HG03135 (cell line): ENCODE measurements around the gene CADPS.
"Not testable (repeated sequence)": the region's sequence is repeated elsewhere in the genome, so short reads cannot be mapped to it uniquely, and the experiment has no call there.

Experiments
- ATAC-seq: cut with Tn5 transposase; IDR thresholded peaks from one replicate; pipeline ENCODE4 v1.9.1; 2021; ENCODE audit warnings: mild to moderate bottlenecking, moderate library complexity; ENCODE audit not compliant: unreplicated experiment

Gene CADPS

GRCh38 chr3:62604751-62605351, 270.4 kb downstream of the CADPS start:
- ATAC-seq, result no peak

- ATAC-seq, result no peak
Observed at GRCh38 chr3:62604298-62604697, 270.9 kb downstream of the CADPS start.

- ATAC-seq, result no peak
Observed at GRCh38 chr3:62602987-62603386, 272.2 kb downstream of the CADPS start.

- no peak for ATAC-seq
Observed at GRCh38 chr3:62602129-62602770, 273.0 kb downstream of the CADPS start.

GRCh38 chr3:62601238-62602070, 273.8 kb downstream of the CADPS start:
- no peak for ATAC-seq

- no peak for ATAC-seq
Observed at GRCh38 chr3:62600033-62600432, 275.2 kb downstream of the CADPS start.

GRCh38 chr3:62597491-62597890, 277.7 kb downstream of the CADPS start:
- no peak for ATAC-seq

GRCh38 chr3:62592408-62592807, 282.8 kb downstream of the CADPS start:
- ATAC-seq, result no peak

- no peak for ATAC-seq
Observed at GRCh38 chr3:62589078-62589477, 286.1 kb downstream of the CADPS start.

- no peak for ATAC-seq
Observed at GRCh38 chr3:62587579-62588031, 287.6 kb downstream of the CADPS start.

GRCh38 chr3:62587169-62587568, 288.0 kb downstream of the CADPS start:
- ATAC-seq, result no peak

- ATAC-seq, result no peak
Observed at GRCh38 chr3:62586356-62586755, 288.9 kb downstream of the CADPS start.

- no peak for ATAC-seq
Observed at GRCh38 chr3:62585861-62586260, 289.4 kb downstream of the CADPS start.

- no peak for ATAC-seq
Observed at GRCh38 chr3:62584636-62585035, 290.6 kb downstream of the CADPS start.

GRCh38 chr3:62582495-62583172, 292.6 kb downstream of the CADPS start:
- ATAC-seq, result no peak

GRCh38 chr3:62580485-62580884, 294.7 kb downstream of the CADPS start:
- not testable (repeated sequence) for ATAC-seq

- no peak for ATAC-seq
Observed at GRCh38 chr3:62577153-62577552, 298.1 kb downstream of the CADPS start.

GRCh38 chr3:62574266-62574898, 300.8 kb downstream of the CADPS start:
- ATAC-seq, result no peak

GRCh38 chr3:62571916-62572315, 303.3 kb downstream of the CADPS start:
- no peak for ATAC-seq

- no peak for ATAC-seq
Observed at GRCh38 chr3:62570888-62571287, 304.3 kb downstream of the CADPS start.

GRCh38 chr3:62569609-62570008, 305.6 kb downstream of the CADPS start:
- no peak for ATAC-seq
